Mononuclear cell (primary cell): ENCODE results near the gene SLC38A4. TPM values are rescaled to one million over a fixed set of nuclear protein-coding genes. Genes with fewer than 3 reads are reported as not detected.
"Not testable (repeated sequence)": the region's sequence is repeated elsewhere in the genome, so short reads cannot be mapped to it uniquely, and the experiment has no call there.

ENCODE experiments used
- H3K27me3 ChIP-seq: 2 replicates; pipeline ENCODE4 v1.6.0; 2011; ENCODE audit warnings: low read length, control low read depth; ENCODE audit not compliant: insufficient read depth
- H3K4me1 ChIP-seq: 2 replicates; pipeline ENCODE4 v1.5.1; 2011; ENCODE audit warnings: mild to moderate bottlenecking, low read length, control low read depth; ENCODE audit not compliant: insufficient read depth
- H3K4me3 ChIP-seq: 2 replicates; pipeline ENCODE4 v1.5.1; 2011; ENCODE audit warnings: mild to moderate bottlenecking, low read length, moderate library complexity
- H3K9me3 ChIP-seq: 2 replicates; pipeline ENCODE4 v1.5.1; 2011; ENCODE audit warnings: low read depth, mild to moderate bottlenecking, control low read depth, low read length
- total RNA-seq: library from RNA; depleted of rRNA; stranded (reverse); fragments of >200 nt; gene quantifications from one replicate; pipeline ENCODE4 v1.2.3, GENCODE V29; 2012

The SLC38A4 gene
- total RNA-seq = not detected

DNA sequence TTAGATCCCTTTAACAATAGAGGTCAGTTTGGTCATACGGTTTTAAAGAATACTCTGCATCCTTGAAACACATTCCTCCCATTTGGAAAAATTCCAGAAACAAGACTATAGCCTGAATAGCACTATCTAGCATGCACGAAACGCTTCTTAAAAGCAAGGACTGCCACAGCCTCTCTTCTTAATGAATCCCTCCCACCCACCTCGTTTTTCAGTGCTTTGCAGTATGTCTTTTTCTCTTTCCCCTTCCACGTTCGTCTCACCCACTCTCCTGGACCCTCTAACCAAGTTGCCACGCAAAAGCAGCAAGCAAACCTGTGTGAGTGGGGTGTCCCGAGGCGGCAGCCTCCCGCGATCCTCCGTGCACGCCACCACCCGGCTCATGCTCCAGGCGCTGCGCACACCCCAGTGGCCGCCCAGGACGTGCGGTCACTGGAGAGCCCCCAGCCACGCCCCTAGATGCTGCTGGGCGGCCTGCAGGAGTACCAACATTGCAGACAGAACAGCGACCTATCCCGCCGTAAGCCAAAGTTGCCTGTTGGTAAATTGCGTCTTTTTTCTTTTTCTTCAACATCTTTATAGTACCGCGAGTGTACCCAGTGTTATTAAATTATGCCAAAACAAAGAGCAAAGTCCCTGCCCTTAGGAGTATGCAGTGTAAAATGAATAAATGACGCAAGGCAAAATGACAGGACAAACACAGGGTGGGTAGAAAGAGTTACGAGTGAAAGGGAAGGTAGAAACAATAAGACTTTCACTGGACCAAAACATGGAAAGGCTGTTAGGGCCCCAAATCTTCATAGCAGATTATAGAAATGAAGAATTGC is at the start of gene SLC38A4:
Gene SLC38A4, minus strand, starts transcription at position 407 of the 824 bp plus-strand sequence. CDS start 32,926 bp downstream, outside the sequence.
- Histone ChIP-seq H3K4me3 (no peak within 1 kb of the TSS), H3K9me3 (no peaks in the 10 kb centered on the region), H3K4me1 (peaks cover 1% of the 10 kb centered on the region), H3K27me3 (peaks cover 74% of the 10 kb centered on the region)

- no peaks in the 10 kb centered on the region for H3K4me1 ChIP-seq
- H3K4me3 ChIP-seq = no peak overlapping the region
- peaks cover 9% of the 10 kb centered on the region for H3K9me3 ChIP-seq
- peaks cover 2% of the 10 kb centered on the region for H3K27me3 ChIP-seq
These were observed 49.3 kb upstream of the SLC38A4 start for GRCh38 chr12:46875095-46875494.

- H3K4me3 ChIP-seq = no peak overlapping the region
- H3K4me1 ChIP-seq = no peaks in the 10 kb centered on the region
- H3K9me3 ChIP-seq = peaks cover 9% of the 10 kb centered on the region
- H3K27me3 ChIP-seq = peaks cover 2% of the 10 kb centered on the region
These were observed 48.8 kb upstream of the SLC38A4 start for GRCh38 chr12:46874642-46875041.

- H3K27me3 ChIP-seq = no peaks in the 10 kb centered on the region
- peaks cover 4% of the 10 kb centered on the region for H3K9me3 ChIP-seq
- H3K4me1 ChIP-seq = no peaks in the 10 kb centered on the region
- no peak overlapping the region for H3K4me3 ChIP-seq
These were observed 46.3 kb upstream of the SLC38A4 start for GRCh38 chr12:46872135-46872534.

DNA sequence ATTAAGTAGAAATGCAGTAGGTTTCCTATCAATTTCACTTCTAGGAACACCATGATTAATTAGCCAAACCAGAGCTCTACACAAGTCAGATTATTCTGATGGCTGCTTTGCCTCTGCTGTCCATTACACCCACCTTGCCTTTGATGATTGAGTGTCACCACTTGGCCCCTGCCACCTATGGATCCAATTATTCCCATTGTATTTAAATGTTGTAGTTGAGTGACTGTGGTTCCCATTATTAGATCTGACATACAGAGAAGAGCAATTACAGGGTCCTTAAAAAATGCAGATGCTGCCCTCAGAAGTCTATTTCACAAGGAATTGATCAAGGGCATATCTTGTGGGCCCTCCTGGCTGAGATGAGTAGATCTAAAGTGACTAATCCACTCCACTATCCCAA is 39.5 kb upstream of the SLC38A4 start:
- H3K9me3 ChIP-seq = no peaks in the 10 kb centered on the region
- no peaks in the 10 kb centered on the region for H3K27me3 ChIP-seq
- H3K4me3 ChIP-seq = no peak overlapping the region
- H3K4me1 ChIP-seq = no peaks in the 10 kb centered on the region

GRCh38 chr12:46858368-46858767 is 32.6 kb upstream of the SLC38A4 start:
- H3K27me3 ChIP-seq = no peaks in the 10 kb centered on the region
- H3K4me1 ChIP-seq = no peaks in the 10 kb centered on the region
- H3K9me3 ChIP-seq = peaks cover 26% of the 10 kb centered on the region
- H3K4me3 ChIP-seq = no peak overlapping the region

- no peaks in the 10 kb centered on the region for H3K4me1 ChIP-seq
- no peaks in the 10 kb centered on the region for H3K27me3 ChIP-seq
- H3K4me3 ChIP-seq = no peak overlapping the region
- H3K9me3 ChIP-seq = peaks cover 26% of the 10 kb centered on the region
These were observed 31.7 kb upstream of the SLC38A4 start for GRCh38 chr12:46857486-46857885.

DNA sequence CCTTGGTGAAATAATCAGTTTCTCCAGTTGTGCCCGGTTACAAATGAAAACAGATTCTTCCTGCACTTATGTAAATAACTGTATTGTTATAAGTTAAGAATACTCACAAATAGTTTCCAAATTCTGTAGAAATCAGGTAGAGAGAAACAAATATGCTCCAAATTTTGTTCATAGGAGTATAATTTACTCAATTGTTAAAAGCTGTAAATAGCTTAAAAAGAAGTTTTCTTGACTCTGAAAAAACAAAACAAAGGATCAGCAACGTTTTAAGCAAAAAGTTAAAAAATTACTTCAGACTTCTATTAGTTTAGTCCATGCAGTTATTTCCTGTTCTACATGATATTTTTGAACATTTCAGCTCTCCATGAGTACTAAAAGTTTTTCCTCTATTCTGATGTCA is 30.0 kb upstream of the SLC38A4 start:
- H3K4me1 ChIP-seq = no peaks in the 10 kb centered on the region
- no peaks in the 10 kb centered on the region for H3K27me3 ChIP-seq
- H3K9me3 ChIP-seq = peaks cover 26% of the 10 kb centered on the region
- no peak overlapping the region for H3K4me3 ChIP-seq

DNA sequence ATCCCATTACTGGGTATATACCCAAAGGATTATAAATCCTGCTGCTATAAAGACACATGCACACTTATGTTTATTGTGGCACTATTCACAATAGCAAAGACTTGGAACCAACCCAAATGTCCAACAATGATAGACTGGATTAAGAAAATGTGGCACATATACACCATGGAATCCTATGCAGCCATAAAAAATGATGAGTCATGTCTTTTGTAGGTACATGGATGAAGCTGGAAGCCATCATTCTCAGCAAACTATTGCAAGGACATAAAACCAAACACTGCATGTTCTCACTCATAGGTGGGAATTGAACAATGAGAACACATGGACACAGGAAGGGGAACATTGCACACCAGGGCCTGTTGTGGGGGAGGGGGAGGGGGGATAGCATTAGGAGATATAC is 28.4 kb upstream of the SLC38A4 start:
- not testable (repeated sequence) for H3K27me3 ChIP-seq, H3K4me1 ChIP-seq, H3K4me3 ChIP-seq
- H3K9me3 ChIP-seq = peaks cover 26% of the 10 kb centered on the region

GRCh38 chr12:46848792-46849191 is 23.0 kb upstream of the SLC38A4 start:
- not testable (repeated sequence) for H3K4me1 ChIP-seq, H3K9me3 ChIP-seq, H3K27me3 ChIP-seq, H3K4me3 ChIP-seq

DNA sequence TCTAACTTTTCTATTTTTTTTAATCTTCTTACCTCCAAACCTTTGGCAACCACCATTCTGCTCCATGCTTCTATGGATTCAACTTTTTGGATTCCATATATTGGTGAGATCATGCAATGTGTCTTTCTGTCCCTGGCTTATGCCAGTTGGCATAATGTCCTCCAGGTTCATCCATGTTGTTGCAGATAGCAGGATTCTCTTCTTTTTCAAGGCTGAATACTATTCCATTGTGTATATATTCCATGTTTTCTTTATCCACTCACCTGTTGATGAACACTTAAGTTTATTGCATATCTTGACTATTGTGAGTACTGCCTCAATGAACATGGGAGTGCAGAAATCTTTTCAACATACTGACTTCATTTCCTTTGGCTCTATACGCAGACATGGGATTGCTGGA is 21.2 kb upstream of the SLC38A4 start:
- Histone ChIP-seq H3K4me1 (no peaks in the 10 kb centered on the region), H3K9me3 (no peaks in the 10 kb centered on the region), H3K27me3 (no peaks in the 10 kb centered on the region), H3K4me3 (no peak overlapping the region)

- Histone ChIP-seq H3K4me1 (no peaks in the 10 kb centered on the region), H3K4me3 (no peak overlapping the region), H3K27me3 (no peaks in the 10 kb centered on the region)
These were observed 18.0 kb upstream of the SLC38A4 start for GRCh38 chr12:46843811-46844210.

GRCh38 chr12:46841891-46842290 is 16.1 kb upstream of the SLC38A4 start:
- no peaks in the 10 kb centered on the region for H3K9me3 ChIP-seq
- no peak overlapping the region for H3K4me3 ChIP-seq
- no peaks in the 10 kb centered on the region for H3K4me1 ChIP-seq
- H3K27me3 ChIP-seq = no peaks in the 10 kb centered on the region

More at GRCh38 chr12:46843811-46844210, 18.0 kb upstream of the SLC38A4 start:
- no peaks in the 10 kb centered on the region for H3K9me3 ChIP-seq

- Histone ChIP-seq H3K4me1 (no peaks in the 10 kb centered on the region), H3K4me3 (no peak overlapping the region), H3K27me3 (peaks cover 4% of the 10 kb centered on the region), H3K9me3 (no peaks in the 10 kb centered on the region)
These were observed 14.2 kb upstream of the SLC38A4 start for GRCh38 chr12:46839964-46840363.

DNA sequence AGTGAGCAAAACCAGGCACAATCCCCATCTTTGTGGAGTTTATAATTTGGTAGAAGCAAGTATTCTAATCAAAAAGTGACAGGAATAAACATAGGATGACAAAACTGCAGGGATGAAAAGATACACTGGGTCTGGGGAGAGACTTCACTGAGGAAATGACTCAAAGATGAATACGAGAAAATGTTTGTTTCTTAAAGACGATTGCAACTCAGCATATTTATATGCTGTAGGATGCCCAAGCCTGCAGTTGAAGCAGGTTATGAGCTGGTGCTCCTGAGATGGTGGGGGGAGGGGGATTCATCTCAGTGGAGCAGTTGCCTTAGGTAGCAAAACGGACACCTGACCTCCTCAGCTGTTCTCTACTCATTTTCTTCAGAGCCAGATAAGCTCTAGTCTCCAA is 13.4 kb upstream of the SLC38A4 start:
- Histone ChIP-seq H3K27me3 (peaks cover 4% of the 10 kb centered on the region), H3K4me1 (no peaks in the 10 kb centered on the region), H3K4me3 (no peak overlapping the region), H3K9me3 (no peaks in the 10 kb centered on the region)

DNA sequence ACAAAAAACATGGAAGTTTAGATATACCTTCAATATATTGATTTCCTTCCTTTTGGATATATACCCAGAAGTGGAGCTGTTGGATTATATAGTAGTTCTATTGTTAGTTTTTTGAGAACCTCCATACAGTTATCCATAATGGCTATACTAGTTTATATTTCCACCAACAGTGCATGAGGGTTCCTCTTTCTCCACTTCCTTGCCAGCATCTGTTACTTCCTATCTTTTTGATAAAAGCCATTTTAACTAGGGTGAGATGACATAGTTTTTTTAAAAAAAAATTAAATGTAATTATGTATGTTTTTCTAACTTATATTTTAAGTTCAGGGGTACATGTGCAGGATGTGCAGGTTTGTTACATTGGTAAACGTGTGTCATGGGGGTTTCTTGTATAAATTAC is 10.0 kb upstream of the SLC38A4 start:
- Histone ChIP-seq H3K27me3 (peaks cover 29% of the 10 kb centered on the region), H3K4me3 (no peak overlapping the region), H3K4me1 (peaks cover 10% of the 10 kb centered on the region), H3K9me3 (no peaks in the 10 kb centered on the region)
